HepG2 (cell line): Measurements from ENCODE around the gene CHST1. TPM values are rescaled to one million over a fixed set of nuclear protein-coding genes. Genes with fewer than 3 reads are reported as not detected.

Experiments used
- ATAC-seq: fragments of 200-7000 bp; cut with Tn5 transposase; 3 replicates; pipeline ENCODE4 v1.9.1; 2020; ENCODE audit warnings: mild to moderate bottlenecking, moderate library complexity
- BruUV-seq: library from RNA; stranded (reverse); fragments of 400-500 nt; replicated peaks from 2 replicates; lab custom pipeline; 2021; lab: Mats Ljungman, UMichigan
- CTCF ChIA-PET: fragments of 300-600 bp; formaldehyde crosslinking; extraction: SDS; loops from one replicate; lab custom pipeline; 2021; ENCODE audit warnings: low total read pairs, inconsistent platforms, low intra/inter-chr PET ratio; lab: Yijun Ruan, JAX
- POLR2A ChIA-PET: fragments of 350-600 bp; sonication (Branson Sonifier 250); formaldehyde crosslinking; loops from one replicate; lab custom pipeline; 2020; ENCODE audit warnings: antibody characterized with exemption, inconsistent platforms; lab: Yijun Ruan, JAX
- DNase-seq: peaks from one replicate; pipeline ENCODE4 v3.0.0-alpha.2; 2015; ENCODE audit warnings: low spot score
- FAIRE-seq: peaks from 3 replicates; lab custom pipeline; 2011; peaks lifted over from hg19 to GRCh38; lab: Jason Lieb, UNC
- H2AFZ ChIP-seq: one replicate; pipeline ENCODE4 v1.6.1; 2011; ENCODE audit warnings: low read length, inconsistent platforms
- H3K27ac ChIP-seq: fragments of 300-600 bp; 3 replicates; pipeline ENCODE4 v1.8.0; 2011; ENCODE audit warnings: mixed run types, mild to moderate bottlenecking, mixed read lengths, low read length, inconsistent platforms; ENCODE audit not compliant: insufficient read depth; ENCODE audit errors: extremely low read length
- H3K27me3 ChIP-seq, 2 experiments: fragments of 200-600 bp in 1 of 2; 2 replicates in 1 of 2; 3 replicates in 1 of 2; pipeline versions ENCODE4 v1.6.0 to v1.8.0; 2011; ENCODE audit warnings: low read length in 2 of 2, mild to moderate bottlenecking in 2 of 2, moderate library complexity in 2 of 2, inconsistent platforms in 1 of 2; ENCODE audit not compliant: insufficient read depth in 2 of 2, control insufficient read depth in 1 of 2
- H3K36me3 ChIP-seq, 2 experiments: fragments of 200-600 bp in 1 of 2; replicated peaks in 1 of 2; 2 replicates in 1 of 2; 3 replicates in 1 of 2; pipeline versions ENCODE4 v1.5.1 to v1.8.0; 2011; ENCODE audit warnings: low read length in 2 of 2, inconsistent platforms in 1 of 2; ENCODE audit not compliant: insufficient read depth in 2 of 2, control insufficient read depth in 1 of 2
- H3K4me1 ChIP-seq: 2 replicates; pipeline ENCODE4 v1.5.1; 2012; ENCODE audit warnings: low read length, inconsistent platforms; ENCODE audit not compliant: insufficient read depth
- H3K4me2 ChIP-seq: 2 replicates; pipeline ENCODE4 v1.6.0; 2011; ENCODE audit warnings: low read depth, low read length, inconsistent platforms
- H3K4me3 ChIP-seq, 3 experiments: fragments of 200-600 bp in 1 of 3; sonication (generic), shearing (Covaris generic) in 1 of 3; replicated peaks in 1 of 3; 2 replicates each; pipeline ENCODE4 v1.5.1; 2011 to 2016; ENCODE audit warnings: low read length in 3 of 3, inconsistent platforms in 2 of 3, low read depth in 2 of 3, mild to moderate bottlenecking in 2 of 3, control low read depth in 1 of 3, mixed read lengths in 1 of 3; ENCODE audit not compliant: insufficient read depth in 1 of 3
- H3K79me2 ChIP-seq: one replicate; pipeline ENCODE4 v1.6.1; 2011; ENCODE audit warnings: low read length, inconsistent platforms; ENCODE audit not compliant: insufficient read depth
- H3K9ac ChIP-seq: 2 replicates; pipeline ENCODE4 v1.6.0; 2011; ENCODE audit warnings: mild to moderate bottlenecking, low read depth, low read length, inconsistent platforms; ENCODE audit not compliant: insufficient read depth
- H3K9me3 ChIP-seq: 2 replicates; pipeline ENCODE4 v1.5.1; 2012; ENCODE audit warnings: mild to moderate bottlenecking, low read length
- H4K20me1 ChIP-seq: 2 replicates; pipeline ENCODE4 v1.6.0; 2011; ENCODE audit warnings: inconsistent platforms, mild to moderate bottlenecking, low read length, moderate library complexity; ENCODE audit not compliant: insufficient read depth
- CBFB ChIP-seq: sonication (generic); formaldehyde crosslinking; IDR thresholded peaks from 2 replicates; pipeline ENCODE4 v1.4.0; 2020; ENCODE audit warnings: missing genetic modification reagents
- CENPT ChIP-seq: sonication (generic); formaldehyde crosslinking; IDR thresholded peaks from 2 replicates; pipeline ENCODE4 v1.8.0; 2022; ENCODE audit warnings: low read depth, mild to moderate bottlenecking, moderate library complexity, missing genetic modification reagents
- CREB1 ChIP-seq, 2 experiments: fragments of 450-650 bp in 1 of 2; IDR thresholded peaks; 2 replicates each; pipeline ENCODE4 v1.6.1; 2016 to 2017; ENCODE audit warnings: control low read depth in 1 of 2, mild to moderate bottlenecking in 1 of 2, missing compliant biosample characterization in 1 of 2, missing genetic modification characterization in 1 of 2
- MTA1 ChIP-seq: sonication (generic); formaldehyde crosslinking; IDR thresholded peaks from 2 replicates; pipeline ENCODE4 v1.4.0; 2020; ENCODE audit warnings: missing genetic modification reagents, mild to moderate bottlenecking, borderline replicate concordance
- NFE2L2 ChIP-seq: fragments of 150-350 bp; IDR thresholded peaks from 2 replicates; pipeline ENCODE4 v1.6.1; 2014; ENCODE audit warnings: low read length
- NONO ChIP-seq, 2 experiments: fragments of 450-650 bp in 1 of 2; sonication (generic) in 1 of 2; formaldehyde crosslinking in 1 of 2; IDR thresholded peaks in 1 of 2; conservative IDR thresholded peaks in 1 of 2; 2 replicates each; pipeline versions ENCODE4 v1.6.1 to v1.8.0; 2017 to 2022; ENCODE audit warnings: mild to moderate bottlenecking in 1 of 2, missing genetic modification reagents in 1 of 2, moderate library complexity in 1 of 2
- RFX1 ChIP-seq: fragments of 450-650 bp; IDR thresholded peaks from 2 replicates; pipeline ENCODE4 v1.6.1; 2017
- RXRB ChIP-seq: IDR thresholded peaks from 2 replicates; pipeline ENCODE4 v1.6.1; 2016; ENCODE audit warnings: borderline replicate concordance, missing genetic modification reagents, missing compliant biosample characterization
- SP5 ChIP-seq: IDR thresholded peaks from 2 replicates; pipeline ENCODE4 v1.6.1; 2016; ENCODE audit warnings: low read depth, borderline replicate concordance
- ZBTB7A ChIP-seq: sonication (generic); formaldehyde crosslinking; IDR thresholded peaks from 2 replicates; pipeline ENCODE4 v1.8.0; 2022; ENCODE audit warnings: mild to moderate bottlenecking, missing genetic modification reagents
- ZFP36L2 ChIP-seq: sonication (generic); formaldehyde crosslinking; IDR thresholded peaks from 2 replicates; pipeline ENCODE4 v1.4.0; 2020; ENCODE audit warnings: missing genetic modification reagents
- ZNF101 ChIP-seq: sonication (generic); formaldehyde crosslinking; IDR thresholded peaks from 2 replicates; pipeline ENCODE4 v1.4.0; 2020; ENCODE audit warnings: mild to moderate bottlenecking, low read depth, missing genetic modification reagents, borderline replicate concordance
- ZNF138 ChIP-seq: sonication (generic); formaldehyde crosslinking; IDR thresholded peaks from 2 replicates; pipeline ENCODE4 v1.5.0; 2020; ENCODE audit warnings: mild to moderate bottlenecking, low read depth, missing genetic modification reagents
- ZNF282 ChIP-seq: fragments of 450-650 bp; IDR thresholded peaks from 2 replicates; pipeline ENCODE4 v1.6.1; 2018; ENCODE audit not compliant: partially characterized antibody
- WGBS: methylation state at CpG from one replicate; pipeline ENCODE4 v1.1.6; 2017; ENCODE audit warnings: low lambda C conversion rate; 5-methylcytosine and 5-hydroxymethylcytosine counted together
- in situ Hi-C: cut with HindIII; loops from 2 replicates; pipeline ENCODE4 v1.10.0; 2017; ENCODE audit warnings: low pct_unique_long_range_greater_than_20kb; ENCODE audit not compliant: extremely low pct_ligation_motif_present
- intact Hi-C: fragments of 100-400 bp; cut with micrococcal nuclease; formaldehyde crosslinking; loops from one replicate; pipeline ENCODE4 v1.10.0; 2022; ENCODE audit not compliant: unreplicated experiment
- polyA plus RNA-seq, 8 experiments: library from polyadenylated mRNA; depleted of rRNA in 3 of 8; stranded (reverse) in 7 of 8; unstranded in 1 of 8; fragments of >200 nt; fragmentation: Illumina TruSeq in 4 of 8; extraction: Trizol in 4 of 8; gene quantifications; 2 replicates each; pipeline versions ENCODE4 v1.2.1 to v1.2.3, GENCODE V29; 2011 to 2016; ENCODE audit warnings: low read depth in 4 of 8, missing spikeins in 1 of 8, mixed read lengths in 1 of 8; ENCODE audit not compliant: insufficient read depth in 1 of 8
- total RNA-seq, 5 experiments: library from RNA; depleted of rRNA; stranded (reverse); fragments of >200 nt; fragmentation: Illumina TruSeq; extraction: Trizol; gene quantifications; 2 replicates each; pipeline ENCODE4 v1.2.3, GENCODE V29; 2016; ENCODE audit warnings: low read depth in 1 of 5
- TF ChIP-seq, protein P1 (sequence below): sonication (generic); formaldehyde crosslinking; IDR thresholded peaks from 2 replicates; pipeline ENCODE4 v1.4.0; 2020; ENCODE audit warnings: missing genetic modification reagents
- TF ChIP-seq, protein P2 (sequence below): sonication (generic); formaldehyde crosslinking; IDR thresholded peaks from 2 replicates; pipeline ENCODE4 v1.8.1; 2023; ENCODE audit warnings: missing genetic modification reagents, inconsistent platforms, borderline replicate concordance

CHST1 gene
- total and polyA plus RNA-seq, 2 of the 13 experiments (the other 11 are each of a cell fraction or from before 2014, with no cell fraction given), result not detected

DNA sequence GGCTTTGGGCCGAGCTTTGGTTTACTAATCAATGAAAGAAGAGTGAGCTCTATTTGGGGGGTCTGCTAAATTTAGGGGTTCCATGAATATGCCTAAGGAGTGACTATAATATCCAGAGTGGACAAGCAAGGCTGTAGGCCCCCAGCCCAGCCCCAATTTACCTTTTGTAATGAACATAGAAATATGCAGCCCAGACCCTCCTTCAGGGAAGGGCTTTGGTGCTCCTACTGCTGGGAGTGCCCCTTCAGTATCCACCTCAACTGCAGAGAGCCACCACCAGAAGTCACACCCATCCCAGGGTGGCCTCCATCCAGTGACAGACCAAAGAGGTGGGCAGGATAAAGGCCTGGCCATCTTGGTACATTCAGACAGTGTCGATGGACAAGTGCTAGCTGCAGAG, 43.1 kb downstream of the CHST1 start:
- no peaks in the 10 kb centered on the region for H4K20me1 ChIP-seq
- ChIA-PET POLR2A (no interaction called here), CTCF (no interaction called here)
- in situ Hi-C loops (no loop called here), intact Hi-C loops (no loop called here)
- no peak overlapping the region for H2AFZ ChIP-seq
- no peak for TF ChIP-seq ZNF101
- no peak for TF ChIP-seq ZNF138 (CRISPR knock-in tag)
- TF ChIP-seq, protein P1, sequence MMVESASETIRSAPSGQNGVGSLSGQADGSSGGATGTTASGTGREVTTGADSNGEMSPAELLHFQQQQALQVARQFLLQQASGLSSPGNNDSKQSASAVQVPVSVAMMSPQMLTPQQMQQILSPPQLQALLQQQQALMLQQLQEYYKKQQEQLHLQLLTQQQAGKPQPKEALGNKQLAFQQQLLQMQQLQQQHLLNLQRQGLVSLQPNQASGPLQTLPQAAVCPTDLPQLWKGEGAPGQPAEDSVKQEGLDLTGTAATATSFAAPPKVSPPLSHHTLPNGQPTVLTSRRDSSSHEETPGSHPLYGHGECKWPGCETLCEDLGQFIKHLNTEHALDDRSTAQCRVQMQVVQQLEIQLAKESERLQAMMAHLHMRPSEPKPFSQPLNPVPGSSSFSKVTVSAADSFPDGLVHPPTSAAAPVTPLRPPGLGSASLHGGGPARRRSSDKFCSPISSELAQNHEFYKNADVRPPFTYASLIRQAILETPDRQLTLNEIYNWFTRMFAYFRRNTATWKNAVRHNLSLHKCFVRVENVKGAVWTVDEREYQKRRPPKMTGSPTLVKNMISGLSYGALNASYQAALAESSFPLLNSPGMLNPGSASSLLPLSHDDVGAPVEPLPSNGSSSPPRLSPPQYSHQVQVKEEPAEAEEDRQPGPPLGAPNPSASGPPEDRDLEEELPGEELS (CRISPR knock-in tag), result no peak
- no peak for TF ChIP-seq CBFB
- no peak for TF ChIP-seq NONO (IDR thresholded peaks at IDR 0.05)
- TF ChIP-seq NONO (CRISPR knock-in tag; conservative IDR thresholded peaks at IDR 0.05), result no peak
- 0% methylated on average over 1 of the region's 2 CpGs for WGBS
- no peak overlapping the region for H3K27ac ChIP-seq
- BruUV-seq, result no TSS peak
- no peak for DNase-seq
- no peak overlapping the region for H3K4me2 ChIP-seq
- ATAC-seq, result no peak
- H3K4me3 ChIP-seq, result no peak overlapping the region
- no peaks in the 10 kb centered on the region for H3K4me1 ChIP-seq
- H3K36me3 ChIP-seq, result no peaks in the 10 kb centered on the region
- no peak overlapping the region for H3K9ac ChIP-seq
- no peaks in the 10 kb centered on the region; a peak in 1 of 5 replicates for H3K27me3 ChIP-seq
- no peaks in the 10 kb centered on the region for H3K9me3 ChIP-seq
- FAIRE-seq, result no peak
- no peaks in the 10 kb centered on the region for H3K79me2 ChIP-seq

DNA sequence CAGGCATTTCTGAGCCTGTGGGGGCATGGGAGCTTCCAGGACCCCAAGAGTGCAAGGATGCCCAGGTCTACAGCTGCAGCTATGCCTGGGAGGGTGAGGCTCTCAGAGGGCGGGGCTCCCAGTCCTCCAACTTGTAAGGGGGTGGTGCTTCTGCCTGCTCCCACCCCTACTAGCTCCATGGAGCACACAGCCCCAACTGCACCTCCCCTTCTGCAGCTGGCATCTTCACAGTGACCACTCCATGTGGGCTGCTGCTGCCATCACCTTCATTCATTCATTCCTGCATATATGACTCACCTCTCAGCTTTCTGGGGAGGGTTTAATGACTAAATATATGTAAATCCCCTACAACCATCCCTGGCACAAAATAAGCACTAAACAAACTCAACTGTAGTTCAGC, 43.8 kb downstream of the CHST1 start:
- Histone ChIP-seq H3K79me2 (no peaks in the 10 kb centered on the region), H3K9ac (no peak overlapping the region), H2AFZ (no peak overlapping the region), H3K4me1 (no peaks in the 10 kb centered on the region), H3K27me3 (no peaks in the 10 kb centered on the region; a peak in 1 of 5 replicates), H3K27ac (no peak overlapping the region), H4K20me1 (no peaks in the 10 kb centered on the region), H3K4me2 (no peak overlapping the region), H3K9me3 (no peaks in the 10 kb centered on the region), H3K36me3 (no peaks in the 10 kb centered on the region), H3K4me3 (no peak overlapping the region)
- BruUV-seq, result no TSS peak
- DNase-seq (no peak), ATAC-seq (no peak), FAIRE-seq (no peak)
- ChIA-PET CTCF (no interaction called here), POLR2A (no interaction called here)
- in situ Hi-C loops (no loop called here), intact Hi-C loops (no loop called here)
- no CpG with 5 or more reads among the region's 1 CpG for WGBS
- TF ChIP-seq ZFP36L2 (CRISPR knock-in tag), result no peak
- no peak for TF ChIP-seq NFE2L2
- TF ChIP-seq CREB1 (IDR thresholded peaks at IDR 0.05), result no peak
- no peak for TF ChIP-seq CREB1 (CRISPR knock-in tag; IDR thresholded peaks at IDR 0.05)
- no peak for TF ChIP-seq MTA1 (CRISPR knock-in tag)
- TF ChIP-seq CENPT (CRISPR knock-in tag), result no peak
- TF ChIP-seq ZNF282, result no peak
- TF ChIP-seq SP5 (CRISPR knock-in tag), result no peak
- TF ChIP-seq RFX1, result no peak
- TF ChIP-seq ZBTB7A, result no peak
- no peak for TF ChIP-seq RXRB (CRISPR knock-in tag)
- TF ChIP-seq, protein P2, sequence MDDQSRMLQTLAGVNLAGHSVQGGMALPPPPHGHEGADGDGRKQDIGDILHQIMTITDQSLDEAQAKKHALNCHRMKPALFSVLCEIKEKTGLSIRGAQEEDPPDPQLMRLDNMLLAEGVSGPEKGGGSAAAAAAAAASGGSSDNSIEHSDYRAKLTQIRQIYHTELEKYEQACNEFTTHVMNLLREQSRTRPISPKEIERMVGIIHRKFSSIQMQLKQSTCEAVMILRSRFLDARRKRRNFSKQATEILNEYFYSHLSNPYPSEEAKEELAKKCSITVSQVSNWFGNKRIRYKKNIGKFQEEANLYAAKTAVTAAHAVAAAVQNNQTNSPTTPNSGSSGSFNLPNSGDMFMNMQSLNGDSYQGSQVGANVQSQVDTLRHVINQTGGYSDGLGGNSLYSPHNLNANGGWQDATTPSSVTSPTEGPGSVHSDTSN, result no peak
